Measurements from ENCODE around the gene BHMT2. TPM values are rescaled to one million over a fixed set of nuclear protein-coding genes. Genes with fewer than 3 reads are reported as not detected.

BHMT2 gene
- total and polyA plus RNA-seq, 2 experiments from 2014 or later, result 1.7 to 1.9 TPM

DNA sequence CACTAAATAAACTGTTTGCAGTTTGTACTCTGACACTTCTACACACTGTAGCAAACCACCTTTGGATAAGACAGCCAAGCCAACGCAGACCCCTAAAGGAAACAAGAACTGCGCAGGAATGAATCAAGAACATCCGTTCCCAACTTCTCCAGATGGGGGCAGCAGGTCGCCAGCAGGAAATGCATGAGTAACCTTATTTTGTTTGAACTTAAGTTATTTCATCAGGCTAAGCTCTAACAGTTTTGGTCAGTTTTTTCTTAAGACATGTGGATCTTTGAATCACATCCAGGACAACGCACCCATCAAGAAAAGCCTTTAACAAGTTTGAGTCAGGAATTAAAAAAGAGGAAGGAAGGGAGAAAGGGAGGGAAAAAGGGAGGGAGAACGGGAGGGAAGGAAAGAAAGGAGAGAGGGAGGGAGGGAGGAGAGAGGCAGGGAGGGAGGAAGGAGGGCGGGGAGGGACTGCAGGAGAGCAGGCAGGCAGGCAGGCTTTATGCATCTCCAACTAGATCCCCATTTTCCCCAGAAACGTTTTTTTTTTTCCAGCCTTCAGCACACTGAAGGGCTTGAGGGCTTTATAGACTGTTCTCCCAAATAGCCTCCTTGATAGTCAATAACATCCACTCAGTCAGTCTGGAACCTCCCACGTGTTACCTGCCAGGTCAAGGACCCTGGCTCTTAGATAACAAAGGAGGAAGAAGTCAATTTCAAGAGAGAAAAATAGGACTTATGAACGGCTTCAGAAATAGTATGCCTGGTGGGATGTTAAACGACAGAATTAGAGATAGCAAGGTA lies 64.3 kb downstream of the BHMT2 start:
- Histone ChIP-seq H3K27me3 (ENCODE audit: insufficient read depth) (no peaks in the 10 kb centered on the region), H3K4me1 (ENCODE audit: insufficient read depth) (peaks cover 20% of the 10 kb centered on the region), H3F3A (replicated peaks; ENCODE audit: low read depth) (0 out of 2 replicates have a peak, but pooled peaks cover 5% of the 10 kb centered on the region), H4K20me1 (replicated peaks; ENCODE audit: insufficient read depth) (no peaks in the 10 kb centered on the region), H3K79me2 (replicated peaks; ENCODE audit: insufficient read depth) (no peaks in the 10 kb centered on the region), H3K9me2 (ENCODE audit: insufficient read depth) (no peaks in the 10 kb centered on the region; the same call in 1 of the 2 replicates), H2AFZ (peak overlapping the region; percentile 40), H3K27ac (ENCODE audit: low read depth) (peak overlapping the region; percentile 72; the same call in 1 of the 2 replicates), H3K4me3 (peak overlapping the region; percentile 41), H3K36me3 (ENCODE audit: insufficient read depth) (no peaks in the 10 kb centered on the region), H3K4me2 (peak overlapping the region; percentile 60)
- Mint-ChIP-seq H3K9me3 (no peaks in the 10 kb centered on the region), H3K4me1 (peaks cover 22% of the 10 kb centered on the region), H3K36me3 (ENCODE audit: low read depth) (no peaks in the 10 kb centered on the region), H3K27me3 (ENCODE audit: insufficient read depth, low read depth, poor library complexity) (peaks cover 2% of the 10 kb centered on the region), H3K27ac (peak overlapping the region; percentile 99), H3K4me3 (peak overlapping the region; percentile 80)
- ATAC-seq (peak; percentile 88), DNase-seq (ENCODE audit: low spot score) (peak; percentile 89)
- TF ChIP-seq, protein P1, sequence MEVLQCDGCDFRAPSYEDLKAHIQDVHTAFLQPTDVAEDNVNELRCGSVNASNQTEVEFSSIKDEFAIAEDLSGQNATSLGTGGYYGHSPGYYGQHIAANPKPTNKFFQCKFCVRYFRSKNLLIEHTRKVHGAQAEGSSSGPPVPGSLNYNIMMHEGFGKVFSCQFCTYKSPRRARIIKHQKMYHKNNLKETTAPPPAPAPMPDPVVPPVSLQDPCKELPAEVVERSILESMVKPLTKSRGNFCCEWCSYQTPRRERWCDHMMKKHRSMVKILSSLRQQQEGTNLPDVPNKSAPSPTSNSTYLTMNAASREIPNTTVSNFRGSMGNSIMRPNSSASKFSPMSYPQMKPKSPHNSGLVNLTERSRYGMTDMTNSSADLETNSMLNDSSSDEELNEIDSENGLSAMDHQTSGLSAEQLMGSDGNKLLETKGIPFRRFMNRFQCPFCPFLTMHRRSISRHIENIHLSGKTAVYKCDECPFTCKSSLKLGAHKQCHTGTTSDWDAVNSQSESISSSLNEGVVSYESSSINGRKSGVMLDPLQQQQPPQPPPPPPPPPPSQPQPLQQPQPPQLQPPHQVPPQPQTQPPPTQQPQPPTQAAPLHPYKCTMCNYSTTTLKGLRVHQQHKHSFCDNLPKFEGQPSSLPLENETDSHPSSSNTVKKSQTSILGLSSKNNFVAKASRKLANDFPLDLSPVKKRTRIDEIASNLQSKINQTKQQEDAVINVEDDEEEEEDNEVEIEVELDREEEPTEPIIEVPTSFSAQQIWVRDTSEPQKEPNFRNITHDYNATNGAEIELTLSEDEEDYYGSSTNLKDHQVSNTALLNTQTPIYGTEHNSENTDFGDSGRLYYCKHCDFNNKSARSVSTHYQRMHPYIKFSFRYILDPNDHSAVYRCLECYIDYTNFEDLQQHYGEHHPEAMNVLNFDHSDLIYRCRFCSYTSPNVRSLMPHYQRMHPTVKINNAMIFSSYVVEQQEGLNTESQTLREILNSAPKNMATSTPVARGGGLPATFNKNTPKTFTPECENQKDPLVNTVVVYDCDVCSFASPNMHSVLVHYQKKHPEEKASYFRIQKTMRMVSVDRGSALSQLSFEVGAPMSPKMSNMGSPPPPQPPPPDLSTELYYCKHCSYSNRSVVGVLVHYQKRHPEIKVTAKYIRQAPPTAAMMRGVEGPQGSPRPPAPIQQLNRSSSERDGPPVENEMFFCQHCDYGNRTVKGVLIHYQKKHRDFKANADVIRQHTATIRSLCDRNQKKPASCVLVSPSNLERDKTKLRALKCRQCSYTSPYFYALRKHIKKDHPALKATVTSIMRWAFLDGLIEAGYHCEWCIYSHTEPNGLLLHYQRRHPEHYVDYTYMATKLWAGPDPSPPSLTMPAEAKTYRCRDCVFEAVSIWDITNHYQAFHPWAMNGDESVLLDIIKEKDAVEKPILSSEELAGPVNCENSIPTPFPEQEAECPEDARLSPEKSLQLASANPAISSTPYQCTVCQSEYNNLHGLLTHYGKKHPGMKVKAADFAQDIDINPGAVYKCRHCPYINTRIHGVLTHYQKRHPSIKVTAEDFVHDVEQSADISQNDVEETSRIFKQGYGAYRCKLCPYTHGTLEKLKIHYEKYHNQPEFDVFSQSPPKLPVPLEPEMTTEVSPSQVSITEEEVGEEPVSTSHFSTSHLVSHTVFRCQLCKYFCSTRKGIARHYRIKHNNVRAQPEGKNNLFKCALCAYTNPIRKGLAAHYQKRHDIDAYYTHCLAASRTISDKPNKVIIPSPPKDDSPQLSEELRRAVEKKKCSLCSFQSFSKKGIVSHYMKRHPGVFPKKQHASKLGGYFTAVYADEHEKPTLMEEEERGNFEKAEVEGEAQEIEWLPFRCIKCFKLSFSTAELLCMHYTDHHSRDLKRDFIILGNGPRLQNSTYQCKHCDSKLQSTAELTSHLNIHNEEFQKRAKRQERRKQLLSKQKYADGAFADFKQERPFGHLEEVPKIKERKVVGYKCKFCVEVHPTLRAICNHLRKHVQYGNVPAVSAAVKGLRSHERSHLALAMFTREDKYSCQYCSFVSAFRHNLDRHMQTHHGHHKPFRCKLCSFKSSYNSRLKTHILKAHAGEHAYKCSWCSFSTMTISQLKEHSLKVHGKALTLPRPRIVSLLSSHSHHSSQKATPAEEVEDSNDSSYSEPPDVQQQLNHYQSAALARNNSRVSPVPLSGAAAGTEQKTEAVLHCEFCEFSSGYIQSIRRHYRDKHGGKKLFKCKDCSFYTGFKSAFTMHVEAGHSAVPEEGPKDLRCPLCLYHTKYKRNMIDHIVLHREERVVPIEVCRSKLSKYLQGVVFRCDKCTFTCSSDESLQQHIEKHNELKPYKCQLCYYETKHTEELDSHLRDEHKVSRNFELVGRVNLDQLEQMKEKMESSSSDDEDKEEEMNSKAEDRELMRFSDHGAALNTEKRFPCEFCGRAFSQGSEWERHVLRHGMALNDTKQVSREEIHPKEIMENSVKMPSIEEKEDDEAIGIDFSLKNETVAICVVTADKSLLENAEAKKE (CRISPR knock-in tag; IDR thresholded peaks at IDR 0.05), result no peak
- TF ChIP-seq, protein P2, sequence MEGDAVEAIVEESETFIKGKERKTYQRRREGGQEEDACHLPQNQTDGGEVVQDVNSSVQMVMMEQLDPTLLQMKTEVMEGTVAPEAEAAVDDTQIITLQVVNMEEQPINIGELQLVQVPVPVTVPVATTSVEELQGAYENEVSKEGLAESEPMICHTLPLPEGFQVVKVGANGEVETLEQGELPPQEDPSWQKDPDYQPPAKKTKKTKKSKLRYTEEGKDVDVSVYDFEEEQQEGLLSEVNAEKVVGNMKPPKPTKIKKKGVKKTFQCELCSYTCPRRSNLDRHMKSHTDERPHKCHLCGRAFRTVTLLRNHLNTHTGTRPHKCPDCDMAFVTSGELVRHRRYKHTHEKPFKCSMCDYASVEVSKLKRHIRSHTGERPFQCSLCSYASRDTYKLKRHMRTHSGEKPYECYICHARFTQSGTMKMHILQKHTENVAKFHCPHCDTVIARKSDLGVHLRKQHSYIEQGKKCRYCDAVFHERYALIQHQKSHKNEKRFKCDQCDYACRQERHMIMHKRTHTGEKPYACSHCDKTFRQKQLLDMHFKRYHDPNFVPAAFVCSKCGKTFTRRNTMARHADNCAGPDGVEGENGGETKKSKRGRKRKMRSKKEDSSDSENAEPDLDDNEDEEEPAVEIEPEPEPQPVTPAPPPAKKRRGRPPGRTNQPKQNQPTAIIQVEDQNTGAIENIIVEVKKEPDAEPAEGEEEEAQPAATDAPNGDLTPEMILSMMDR (conservative IDR thresholded peaks at IDR 0.05; ENCODE audit: low read depth in 2 of 2), result peak; percentile 83 to 98
